ENCODE data around the gene ARRDC2. TPM values are rescaled to one million over a fixed set of nuclear protein-coding genes. Genes with fewer than 3 reads are reported as not detected.

ARRDC2 gene
- total RNA-seq (10 to 100 TPM in 1 of 6 donors, 1 to 10 TPM in 5; 3.8 to 22.0 (median 8.1) TPM), polyA plus RNA-seq (10 to 100 TPM; 32.3 to 34.8 TPM)

DNA sequence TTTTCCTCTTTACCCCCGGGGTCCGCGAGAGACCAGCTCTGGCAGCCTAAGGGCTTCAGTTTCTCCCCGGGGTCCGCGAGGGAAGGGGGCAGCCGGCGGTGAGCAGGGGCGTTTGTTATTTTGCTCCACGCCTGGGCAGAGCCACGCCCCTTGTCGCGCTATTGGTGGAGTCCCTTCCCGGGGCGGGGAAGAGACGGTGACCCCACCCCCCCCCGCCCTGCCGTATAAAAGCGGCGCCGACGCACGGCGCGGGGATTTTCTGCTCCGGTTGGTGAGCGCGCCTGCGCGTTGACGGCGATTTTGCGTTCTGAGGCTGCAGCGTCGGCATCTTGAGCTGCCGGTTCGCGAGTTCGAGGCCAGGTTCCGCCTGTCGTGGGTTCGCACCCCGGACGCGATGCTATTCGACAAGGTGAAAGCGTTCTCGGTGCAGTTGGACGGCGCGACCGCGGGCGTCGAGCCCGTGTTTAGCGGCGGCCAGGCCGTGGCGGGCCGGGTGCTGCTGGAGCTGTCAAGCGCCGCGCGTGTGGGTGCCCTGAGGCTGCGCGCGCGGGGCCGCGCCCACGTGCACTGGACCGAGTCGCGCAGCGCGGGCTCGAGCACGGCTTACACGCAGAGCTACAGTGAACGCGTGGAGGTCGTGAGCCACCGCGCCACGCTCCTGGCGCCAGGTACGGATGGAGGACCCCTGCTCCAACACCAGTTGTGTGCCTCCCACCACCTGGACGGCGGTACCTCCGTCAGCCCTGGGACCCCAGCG, at the start of gene ARRDC2:
ARRDC2 (plus strand) TSS at position 254 of the 757 bp plus-strand sequence; CDS start at position 395, 141 bp downstream.
- Histone ChIP-seq H3K27ac (peak within 1 kb of the TSS; percentile 58 to 89 (median 76)), H3K36me3 (no peaks in the 10 kb centered on the region), H3K27me3 (no peaks in the 10 kb centered on the region), H3K4me1 (peaks cover 0 to 9% (median 0%) of the 10 kb centered on the region in 3 donors), H3K4me3 (peak within 1 kb of the TSS; percentile 20 to 53 (median 32)), H3K9me3 (no peaks in the 10 kb centered on the region)
- WGBS, 2 donors = 17 to 18% methylated on average over 87 to 92 of the region's 92 CpGs
- no peak for FAIRE-seq
- TF ChIP-seq, protein P1, sequence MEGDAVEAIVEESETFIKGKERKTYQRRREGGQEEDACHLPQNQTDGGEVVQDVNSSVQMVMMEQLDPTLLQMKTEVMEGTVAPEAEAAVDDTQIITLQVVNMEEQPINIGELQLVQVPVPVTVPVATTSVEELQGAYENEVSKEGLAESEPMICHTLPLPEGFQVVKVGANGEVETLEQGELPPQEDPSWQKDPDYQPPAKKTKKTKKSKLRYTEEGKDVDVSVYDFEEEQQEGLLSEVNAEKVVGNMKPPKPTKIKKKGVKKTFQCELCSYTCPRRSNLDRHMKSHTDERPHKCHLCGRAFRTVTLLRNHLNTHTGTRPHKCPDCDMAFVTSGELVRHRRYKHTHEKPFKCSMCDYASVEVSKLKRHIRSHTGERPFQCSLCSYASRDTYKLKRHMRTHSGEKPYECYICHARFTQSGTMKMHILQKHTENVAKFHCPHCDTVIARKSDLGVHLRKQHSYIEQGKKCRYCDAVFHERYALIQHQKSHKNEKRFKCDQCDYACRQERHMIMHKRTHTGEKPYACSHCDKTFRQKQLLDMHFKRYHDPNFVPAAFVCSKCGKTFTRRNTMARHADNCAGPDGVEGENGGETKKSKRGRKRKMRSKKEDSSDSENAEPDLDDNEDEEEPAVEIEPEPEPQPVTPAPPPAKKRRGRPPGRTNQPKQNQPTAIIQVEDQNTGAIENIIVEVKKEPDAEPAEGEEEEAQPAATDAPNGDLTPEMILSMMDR (IDR thresholded peaks at IDR 0.05) = no peak
- peak; percentile 86 to 96 (median 92) for DNase-seq
- peak; percentile 91 to 95 (median 92) for ATAC-seq
- intact Hi-C loops (cut with DNase I) = loop anchor here in 1 of 3 donors (1.0 kb wide), 1 partner anchor 50 kb away; no protein-coding TSS in a partner anchor

- DNase-seq = no peak
- Histone ChIP-seq H3K36me3 (no peaks in the 10 kb centered on the region), H3K27me3 (peaks cover 0 to 5% (median 2%) of the 10 kb centered on the region in 4 donors), H3K4me3 (no peak overlapping the region), H3K4me1 (no peaks in the 10 kb centered on the region), H3K27ac (no peak overlapping the region), H3K9me3 (no peaks in the 10 kb centered on the region)
- no peak for ATAC-seq
- TF ChIP-seq, protein P1 (IDR thresholded peaks at IDR 0.05) = no peak
- FAIRE-seq = no peak
- whole genome bisulfite sequencing, 2 donors = 41 to 59% methylated on average over 13 of the region's 13 CpGs
- intact Hi-C loops (cut with DNase I) = no loop called here
Observed at GRCh38 chr19:17963936-17964691, 43.9 kb upstream of the ARRDC2 start.

DNA sequence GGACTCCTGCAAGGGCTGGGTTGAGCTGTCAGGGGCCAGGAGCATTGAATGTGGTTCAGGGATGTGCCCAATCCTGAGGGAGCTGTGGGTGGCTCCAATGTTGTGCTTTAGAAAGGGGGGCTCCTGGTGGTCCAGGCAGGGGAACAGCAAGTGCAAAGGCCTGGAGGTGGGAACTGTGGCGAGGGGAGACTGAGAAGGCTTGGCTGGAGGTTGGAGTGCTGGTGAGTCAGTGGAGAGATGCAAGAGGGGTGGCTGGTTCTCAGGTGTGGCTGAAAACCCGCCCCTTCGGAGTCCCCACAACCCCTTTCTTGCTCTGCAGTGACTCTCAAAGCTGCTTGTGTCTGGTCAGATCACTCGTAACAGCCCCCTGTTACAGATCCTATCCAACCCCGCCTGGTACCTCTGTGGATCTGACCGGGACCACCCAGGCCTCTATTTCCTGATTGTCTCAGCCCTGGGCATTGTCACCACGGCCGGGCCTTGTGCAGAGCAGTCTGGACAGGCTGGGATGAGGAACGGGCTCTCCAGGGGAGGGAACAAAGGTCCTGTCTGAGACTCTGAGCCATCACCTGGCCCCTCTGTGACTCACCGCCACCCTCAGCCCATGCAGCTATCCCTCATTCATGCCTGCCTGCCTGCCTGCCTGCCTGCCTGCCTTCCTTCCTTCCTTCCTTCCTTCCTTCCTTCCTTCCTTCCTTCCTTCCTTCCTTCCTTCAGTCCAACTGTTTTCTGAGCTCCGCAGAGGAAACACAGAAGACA, 42.4 kb upstream of the ARRDC2 start:
- intact Hi-C loops (cut with DNase I) = no loop called here
- Histone ChIP-seq H3K4me1 (no peaks in the 10 kb centered on the region), H3K36me3 (no peaks in the 10 kb centered on the region), H3K27me3 (peaks cover 0 to 5% (median 2%) of the 10 kb centered on the region in 4 donors), H3K4me3 (no peak overlapping the region), H3K9me3 (no peaks in the 10 kb centered on the region), H3K27ac (no peak overlapping the region)
- WGBS, 2 donors = 57 to 59% methylated on average over 11 of the region's 11 CpGs
- TF ChIP-seq, protein P1 (IDR thresholded peaks at IDR 0.05) = no peak
- ATAC-seq (no peak), FAIRE-seq (no peak), DNase-seq (no peak)

GRCh38 chr19:17966129-17966483, 41.9 kb upstream of the ARRDC2 start:
- FAIRE-seq (no peak), ATAC-seq (no peak), DNase-seq (no peak)
- H3K27ac ChIP-seq = no peak overlapping the region
- H3K4me1 ChIP-seq = no peaks in the 10 kb centered on the region
- peaks cover 0 to 5% (median 2%) of the 10 kb centered on the region in 4 donors for H3K27me3 ChIP-seq
- TF ChIP-seq, protein P1 (IDR thresholded peaks at IDR 0.05) = no peak
- intact Hi-C loops (cut with DNase I) = no loop called here
- no peak overlapping the region for H3K4me3 ChIP-seq
- no peaks in the 10 kb centered on the region for H3K9me3 ChIP-seq
- WGBS, 2 donors = 64 to 73% methylated on average over 2 of the region's 2 CpGs
- no peaks in the 10 kb centered on the region for H3K36me3 ChIP-seq

All from pancreas (tissue), 10 donors.